Frontal cortex (tissue), 4 donors: Measurements from ENCODE around the gene RPL23. TPM values are rescaled to one million over a fixed set of nuclear protein-coding genes. Genes with fewer than 3 reads are reported as not detected.
A peak's percentile ranks its signal among the peaks of the same experiment; 100 is the strongest.

ENCODE experiments used
- DNase-seq, 2 donors: peaks; one replicate each; pipeline ENCODE4 v3.0.0; 2012; ENCODE audit warnings: low spot score in 2 of 2
- FAIRE-seq: peaks from 2 replicates; lab custom pipeline; 2012; peaks lifted over from hg19 to GRCh38; lab: Jason Lieb, UNC
- small RNA-seq: library from RNA; depleted of rRNA; stranded (forward); fragments of <200 nt; gene quantifications from one replicate; pipeline ENCODE3, GENCODE V24; 2014
- total RNA-seq: library from RNA; depleted of rRNA; stranded (reverse); fragments of >200 nt; gene quantifications from one replicate; pipeline ENCODE4 v1.2.3, GENCODE V29; 2014
- donor health status: control.
- donor health status: control.
- donor health status: control.

RPL23 gene
- total RNA-seq, 1 donor from 2014 or later: 1,517 TPM

DNA sequence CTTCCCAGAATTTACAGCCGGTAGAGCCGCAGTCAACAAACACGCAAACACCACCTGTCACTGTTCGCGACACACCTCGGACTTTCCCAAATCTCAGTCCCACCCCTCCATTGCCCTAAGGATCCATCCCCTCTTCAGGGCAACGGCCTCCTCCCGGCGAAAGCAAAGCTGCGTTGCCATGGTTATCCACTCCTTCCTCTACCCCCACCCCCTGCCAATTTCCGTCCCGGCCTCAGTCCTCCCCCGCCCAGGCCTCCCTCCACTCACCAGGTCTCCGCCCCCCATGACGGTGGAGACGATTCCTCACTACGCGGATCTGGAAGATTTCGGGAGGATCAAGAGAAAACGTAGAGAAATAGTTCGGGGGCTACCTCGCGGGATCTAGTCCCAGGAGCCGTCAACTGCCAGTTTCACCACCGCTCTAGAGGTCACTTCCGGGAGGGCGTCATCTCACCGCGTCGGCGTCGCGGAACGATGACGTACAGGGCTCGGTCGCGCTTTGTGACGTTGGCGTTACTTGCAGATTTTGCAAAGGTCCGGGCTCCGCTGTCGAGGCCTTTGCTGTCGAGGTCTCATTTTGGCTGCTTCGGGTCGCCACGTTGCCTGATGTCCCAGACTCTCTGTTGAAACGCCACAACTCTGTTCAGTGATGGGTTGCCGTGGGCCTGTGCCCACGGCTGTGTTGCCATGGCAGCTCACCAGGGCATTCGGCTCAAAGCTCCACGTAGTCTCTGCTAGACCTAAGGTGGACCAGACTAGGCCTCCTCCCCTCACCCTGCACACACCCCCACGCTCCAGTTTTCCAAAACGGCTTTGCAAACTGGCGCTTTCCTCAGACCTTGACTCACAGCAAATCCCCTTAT is 28.4 kb downstream of the RPL23 start, which contains the start of gene CWC25:
TSS of gene CWC25 (minus strand) at position 423 of the 863 bp plus-strand sequence. CDS start at position 285, 138 bp downstream.
- no peak for FAIRE-seq
- DNase-seq: peak; percentile 80 to 88

DNA sequence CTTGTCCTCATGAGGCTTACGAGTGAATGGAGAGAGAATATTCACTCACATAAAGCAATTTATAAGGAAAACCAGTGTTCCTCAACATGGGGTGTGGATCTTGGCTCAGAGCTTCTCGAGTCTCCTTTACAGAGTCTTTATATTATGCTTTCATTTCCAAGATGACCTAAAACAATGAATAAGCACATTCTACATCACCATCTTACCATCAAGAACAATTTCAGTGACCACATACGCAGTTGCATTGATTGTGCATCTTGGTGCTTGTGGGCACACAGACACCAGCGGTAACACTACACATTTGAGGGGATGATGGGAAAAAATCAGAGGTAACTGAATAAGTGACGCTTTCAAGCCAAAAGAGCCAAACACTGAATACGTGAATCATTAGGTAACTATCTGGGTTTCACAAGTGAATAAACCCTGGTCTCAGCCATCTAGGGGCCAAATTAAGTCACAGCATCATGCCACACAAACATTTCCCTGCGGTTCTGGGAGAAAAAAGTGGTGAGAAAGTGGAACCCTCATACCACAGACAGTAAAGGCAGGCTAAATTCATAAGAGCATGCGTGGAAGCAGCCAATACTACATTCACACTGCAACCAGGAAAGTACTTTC is 37.8 kb downstream of the RPL23 start:
- FAIRE-seq: no peak
- no peak for DNase-seq

DNA sequence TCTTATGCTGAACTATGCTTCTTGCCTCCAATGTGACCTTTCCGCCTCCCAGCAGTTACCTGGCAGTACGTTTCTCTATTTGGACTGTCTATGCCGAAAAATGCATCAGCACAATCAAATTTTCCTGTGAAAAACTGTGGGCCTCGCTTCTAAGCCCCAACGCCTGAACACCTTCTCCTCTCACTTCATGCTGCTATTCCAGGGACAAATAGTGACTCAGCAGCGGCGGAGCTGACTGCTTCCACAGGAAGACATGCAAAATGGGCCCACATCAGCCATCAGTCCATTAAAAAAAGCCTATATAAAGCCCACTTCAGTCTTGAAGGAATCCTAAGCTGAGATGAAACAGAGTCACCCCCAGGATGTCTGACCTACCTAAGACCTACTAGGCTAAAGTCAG is 43.7 kb downstream of the RPL23 start:
- DNase-seq: no peak
- FAIRE-seq: no peak

DNA sequence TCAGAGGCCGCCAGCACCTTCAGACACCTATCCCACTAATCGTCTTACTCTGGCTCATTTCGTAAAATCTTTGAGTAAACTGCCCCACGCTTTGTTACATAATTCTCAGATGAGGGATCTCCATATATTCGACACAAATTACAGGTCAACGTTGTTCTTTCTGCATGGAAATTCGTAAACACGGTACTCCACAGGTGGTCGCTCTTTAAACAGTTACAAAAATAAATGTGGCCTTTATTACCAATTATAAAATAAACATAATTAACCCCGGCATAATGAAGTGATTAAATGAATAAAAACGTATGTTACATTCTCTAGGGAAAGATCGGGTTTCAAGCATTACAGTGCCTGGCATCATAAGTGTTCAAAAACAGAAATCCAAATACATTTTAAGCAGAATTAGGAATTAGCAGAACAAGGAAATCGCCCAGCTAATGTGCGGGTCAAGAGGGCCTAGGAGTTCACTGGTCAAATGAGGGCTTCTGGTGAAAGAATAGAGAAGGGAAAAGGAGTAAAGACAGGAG is 53.2 kb downstream of the RPL23 start:
- FAIRE-seq (no peak), DNase-seq (peak in 1 of 2 donors; percentile 8)

DNA sequence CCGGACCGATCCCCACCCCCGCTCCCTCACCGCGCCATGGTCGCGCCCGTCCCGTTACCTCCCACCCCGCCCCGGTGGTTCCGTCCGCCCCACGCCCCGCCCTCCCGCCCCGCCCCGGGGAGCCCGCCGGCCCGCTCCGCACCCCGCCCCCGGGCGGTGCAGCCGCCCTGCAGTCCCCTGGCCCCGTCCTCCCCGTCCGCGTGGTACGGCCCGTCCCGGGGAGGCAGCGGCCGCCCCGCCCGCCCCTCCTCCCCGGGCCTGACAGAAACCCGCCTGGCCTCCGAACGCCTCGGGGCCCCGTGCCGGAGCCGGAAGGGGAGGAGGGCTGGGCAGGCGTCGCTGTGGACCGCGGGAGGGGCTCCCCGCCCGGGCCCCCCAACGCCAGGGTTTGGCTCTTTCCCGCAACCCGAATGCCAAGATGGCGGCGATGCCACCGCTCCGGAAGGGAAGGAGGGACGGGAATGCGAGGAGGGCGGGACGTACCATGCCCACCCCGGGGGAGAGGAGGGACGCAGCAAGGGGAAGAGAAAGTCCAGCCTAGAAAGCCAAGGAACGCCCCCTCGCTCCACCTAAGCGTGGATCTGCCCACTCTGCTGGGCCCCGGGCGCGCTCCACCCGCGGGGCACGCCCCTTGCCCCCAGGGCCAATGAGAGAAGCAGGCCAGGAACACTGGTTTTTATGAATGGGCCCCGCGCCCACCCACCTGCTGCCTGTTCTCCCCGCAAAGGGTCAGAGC is 53.9 kb downstream of the RPL23 start, which contains the start of gene PIP4K2B:
TSS of gene PIP4K2B (minus strand) at position 56 of the 736 bp plus-strand sequence. CDS start 132 bp downstream, outside the sequence.
- no peak for FAIRE-seq
- DNase-seq: peak; percentile 94 to 96

DNA sequence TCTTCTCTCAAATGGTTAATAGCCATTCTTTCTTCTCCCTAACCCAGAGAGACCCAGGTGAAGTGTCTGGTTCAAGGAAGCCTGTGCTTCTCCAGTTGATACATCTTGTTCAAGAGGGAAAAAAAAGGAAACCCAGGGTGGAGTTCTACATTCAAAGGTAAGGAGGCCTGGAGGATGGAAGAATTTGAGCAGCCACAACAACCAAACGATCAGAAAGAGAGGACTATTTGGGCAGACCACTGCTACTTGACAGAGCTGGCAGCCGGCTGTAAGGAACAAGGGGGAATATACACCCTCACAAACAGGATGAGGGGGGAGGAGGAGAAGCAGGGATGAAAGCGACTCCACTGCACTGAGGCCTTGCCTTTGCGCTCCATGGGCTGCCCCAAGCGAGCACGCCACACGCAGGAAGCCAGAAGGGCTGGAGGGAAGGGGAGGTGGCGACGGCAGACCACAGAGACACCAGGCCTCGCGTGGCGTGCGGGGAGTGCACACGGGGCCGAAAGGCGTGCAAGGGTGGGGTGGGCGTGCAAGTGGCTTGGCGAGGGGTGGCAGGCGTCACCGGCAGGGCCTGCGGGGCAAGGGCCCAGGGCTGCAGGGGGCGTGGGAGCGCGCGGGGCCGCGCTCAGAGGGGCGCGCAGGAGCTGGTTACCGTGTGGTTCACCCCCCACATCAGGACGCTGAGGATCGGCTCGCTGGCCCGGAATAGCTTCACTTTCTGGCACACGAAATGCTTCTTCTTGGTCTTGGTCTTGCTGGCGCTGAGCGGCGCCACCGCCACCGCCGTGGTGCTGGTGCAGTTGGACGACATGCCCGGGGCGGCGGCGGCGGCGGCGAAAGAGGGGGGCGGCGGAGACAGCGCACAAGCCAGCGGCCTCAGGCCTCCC is 54.7 kb downstream of the RPL23 start:
- FAIRE-seq: no peak

More for the DNA sequence above, 54.7 kb downstream of the RPL23 start:
- peak in 1 of 2 donors; percentile 45 for DNase-seq

Small RNA genes lying within 50 kb of the gene (small RNA-seq; reads per million reads assigned to genes)
- gene MIR4727 (not detected), gene SNORA21 (not detected), gene SNORA21B (not detected)

Other genes starting within 250 kb of the RPL23 start
- 23.6 TPM for gene SRCIN1, start 247.8 kb downstream of the RPL23 start, total RNA-seq
- 0.82 TPM for gene EPOP, start 178.8 kb downstream of the RPL23 start, total RNA-seq
- gene MLLT6, start 148.4 kb downstream of the RPL23 start, total RNA-seq: 16.3 TPM
- 0.82 TPM for gene CISD3, start 123.4 kb downstream of the RPL23 start, total RNA-seq
- gene PCGF2, start 105.4 kb downstream of the RPL23 start, total RNA-seq: 8.2 TPM
- 196 TPM for gene PSMB3, start 101.0 kb downstream of the RPL23 start, total RNA-seq
- 172 TPM for gene PIP4K2B, start 54.2 kb downstream of the RPL23 start, total RNA-seq
- 9.4 TPM for gene CWC25, start 28.4 kb downstream of the RPL23 start, total RNA-seq
- 44.0 TPM for gene LASP1, start 16.3 kb upstream of the RPL23 start, total RNA-seq
- gene FBXO47, start 113.7 kb upstream of the RPL23 start, total RNA-seq: not detected